ENCODE data around the gene SFTPA2. TPM values are rescaled to one million over a fixed set of nuclear protein-coding genes. Genes with fewer than 3 reads are reported as not detected.
A peak's percentile ranks its signal among the peaks of the same experiment; 100 is the strongest.

Gene SFTPA2
- total and polyA plus RNA-seq, 2 of the 4 experiments (the other 2 are of a cell fraction) = not detected

DNA sequence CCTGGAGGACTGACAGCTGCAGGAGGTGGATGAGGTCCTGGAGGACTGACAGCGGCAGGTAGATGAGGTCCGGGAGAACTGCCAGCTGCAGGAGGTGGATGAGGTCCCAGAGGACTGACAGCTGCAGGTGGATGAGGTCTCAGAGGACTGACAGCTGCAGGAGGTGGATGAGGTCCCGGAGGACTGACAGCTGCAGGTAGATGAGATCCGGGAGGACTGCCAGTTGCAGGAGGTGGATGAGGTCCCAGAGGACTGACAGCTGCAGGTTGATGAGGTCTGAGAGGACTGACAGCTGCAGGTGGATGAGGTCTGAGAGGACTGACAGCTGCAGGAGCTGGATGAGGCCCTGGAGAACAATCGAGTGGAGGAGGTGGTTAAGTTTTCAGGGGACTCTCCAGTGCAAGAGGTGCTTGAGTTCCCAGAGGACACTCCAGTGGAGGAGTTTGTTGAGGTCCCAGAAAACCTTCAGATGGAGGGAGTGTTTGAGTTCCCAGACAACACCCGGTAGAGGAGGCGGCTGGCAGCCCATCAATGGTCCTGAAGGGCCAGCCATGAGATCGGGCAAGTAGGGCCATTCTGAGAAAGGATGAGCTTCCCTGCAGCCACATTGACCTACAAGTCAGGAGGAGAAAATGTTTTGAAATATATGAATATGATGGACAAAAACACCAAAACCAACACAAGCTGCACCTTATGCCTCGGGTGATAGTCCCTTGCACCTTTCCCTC, 52.6 kb downstream of the SFTPA2 start:
- Histone ChIP-seq H3K14ac (replicated peaks; ENCODE audit: low read depth, low read length) (no peak overlapping the region; the same call in 1 of the 2 replicates), H2BK120ac (ENCODE audit: low read depth, low read length) (peak overlapping the region; percentile 15; the same call in 1 of the 2 replicates), H3K9me3 (ENCODE audit: control insufficient read depth, insufficient read depth, low read length) (no peaks in the 10 kb centered on the region), H3K4me1 (ENCODE audit: control insufficient read depth, insufficient read depth, low read length) (peaks cover 4% of the 10 kb centered on the region; the same call in 1 of the 2 replicates), H3K4me3 (ENCODE audit: insufficient read depth, low read depth, low read length) (no peak overlapping the region), H3K4ac (ENCODE audit: low read depth, low read length) (no peak overlapping the region; the same call in 1 of the 2 replicates), H3K27me3 (ENCODE audit: control insufficient read depth, insufficient read depth, low read length) (no peaks in the 10 kb centered on the region; the same call in 1 of the 2 replicates), H2AK5ac (ENCODE audit: low read depth, low read length) (no peak overlapping the region), H2AFZ (replicated peaks; ENCODE audit: low read length, poor library complexity) (no peak overlapping the region), H3K9me1 (ENCODE audit: insufficient read depth, low read length) (peaks cover 4% of the 10 kb centered on the region; the same call in 1 of the 2 replicates), H3K79me1 (ENCODE audit: low read depth in 1 of 2, low read length in 2 of 2) (no peaks in the 10 kb centered on the region), H2BK5ac (ENCODE audit: low read depth, low read length, poor library complexity, severe bottlenecking) (no peak overlapping the region), H4K5ac (ENCODE audit: low read depth, low read length) (no peak overlapping the region), H4K91ac (ENCODE audit: insufficient read depth, low read depth, low read length) (no peak overlapping the region), H3K23ac (ENCODE audit: low read depth, low read length) (no peak overlapping the region), H3K18ac (ENCODE audit: low read depth, low read length) (no peak overlapping the region), H4K8ac (ENCODE audit: low read depth in 2 of 2, low read length in 2 of 2) (no peak overlapping the region), H3K9ac (ENCODE audit: low read depth, low read length) (no peak overlapping the region), H3K4me2 (ENCODE audit: low read depth, low read length) (no peak overlapping the region), H3K27ac (ENCODE audit: insufficient read depth, low read length) (no peak overlapping the region), H3K36me3 (ENCODE audit: control insufficient read depth, insufficient read depth, low read length) (no peaks in the 10 kb centered on the region), H3K56ac (ENCODE audit: extremely low read depth, insufficient read depth, low read length) (no peak overlapping the region), H2BK20ac (ENCODE audit: low read depth, low read length) (peak overlapping the region; percentile 80; the same call in 1 of the 2 replicates), H2AK9ac (replicated peaks; ENCODE audit: low read depth, low read length, poor library complexity) (no peak overlapping the region), H2BK15ac (ENCODE audit: low read depth, low read length) (no peak overlapping the region), H4K20me1 (ENCODE audit: insufficient read depth, low read length) (no peaks in the 10 kb centered on the region)
- dilution Hi-C loops (cut with HindIII; ENCODE audit: low sequenced_read_pairs, unreplicated experiment) (no loop called here), in situ Hi-C loops (cut with MboI; ENCODE audit: low sequenced_read_pairs) (no loop called here), intact Hi-C loops (cut with micrococcal nuclease) (no loop called here)
- WGBS, 2 experiments (ENCODE audit: extremely low coverage in 2 of 2, insufficient read length in 1 of 2) = 82% methylated on average over 4 of the region's 9 CpGs; no CpG with 5 or more reads in 1 of the 2 experiments
- BruUV-seq (replicated peaks) = no TSS peak
- ChIA-PET POLR2A (ENCODE audit: unreplicated experiment) (no interaction called here), CTCF (no interaction called here)
- ATAC-seq (ENCODE audit: low read depth) (no peak), DNase-seq (no peak)
- no peak for TF ChIP-seq RFX5 (IDR thresholded peaks at IDR 0.05; ENCODE audit: low read depth, low read length)
- TF ChIP-seq NFE2L2 (IDR thresholded peaks at IDR 0.05; ENCODE audit: low read depth, low read length) = no peak
- no peak for TF ChIP-seq CHD1 (IDR thresholded peaks at IDR 0.05; ENCODE audit: low read depth, low read length)
- TF ChIP-seq SMC3 (IDR thresholded peaks at IDR 0.05; ENCODE audit: low read depth, low read length) = no peak
- no peak for TF ChIP-seq CEBPB (IDR thresholded peaks at IDR 0.05; ENCODE audit: low read depth, low read length)
- TF ChIP-seq CTCF (conservative IDR thresholded peaks at IDR 0.05; ENCODE audit: low read depth, low read length) = no peak
- no peak for TF ChIP-seq MAZ (IDR thresholded peaks at IDR 0.05; ENCODE audit: borderline replicate concordance, low read depth, low read length)
- TF ChIP-seq RAD21 (IDR thresholded peaks at IDR 0.05; ENCODE audit: low read length) = no peak
- no peak for TF ChIP-seq RCOR1 (IDR thresholded peaks at IDR 0.05; ENCODE audit: insufficient replicate concordance, low read length)
- TF ChIP-seq BHLHE40 (IDR thresholded peaks at IDR 0.05; ENCODE audit: low read depth, low read length) = no peak
- TF ChIP-seq ELK1 (IDR thresholded peaks at IDR 0.05; ENCODE audit: borderline replicate concordance, low read depth, low read length) = no peak
- TF ChIP-seq, protein P1, sequence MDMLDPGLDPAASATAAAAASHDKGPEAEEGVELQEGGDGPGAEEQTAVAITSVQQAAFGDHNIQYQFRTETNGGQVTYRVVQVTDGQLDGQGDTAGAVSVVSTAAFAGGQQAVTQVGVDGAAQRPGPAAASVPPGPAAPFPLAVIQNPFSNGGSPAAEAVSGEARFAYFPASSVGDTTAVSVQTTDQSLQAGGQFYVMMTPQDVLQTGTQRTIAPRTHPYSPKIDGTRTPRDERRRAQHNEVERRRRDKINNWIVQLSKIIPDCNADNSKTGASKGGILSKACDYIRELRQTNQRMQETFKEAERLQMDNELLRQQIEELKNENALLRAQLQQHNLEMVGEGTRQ (IDR thresholded peaks at IDR 0.05; ENCODE audit: low read depth, low read length) = no peak
- no peak for TF ChIP-seq POLR2A (IDR thresholded peaks at IDR 0.05; ENCODE audit: low read depth, low read length)
- TF ChIP-seq MXI1 (IDR thresholded peaks at IDR 0.05; ENCODE audit: borderline replicate concordance, low read depth, low read length) = no peak
- TF ChIP-seq FOS (IDR thresholded peaks at IDR 0.05; ENCODE audit: low read depth, low read length) = no peak
